Muscle layer of colon (tissue), 2 donors: ENCODE results near the gene MTAP.

ENCODE experiments used
- H3K27ac ChIP-seq: one replicate; pipeline ENCODE4 v1.7.0; 2013; ENCODE audit warnings: low read depth, mild to moderate bottlenecking, low read length, moderate library complexity
- H3K27me3 ChIP-seq, 2 donors: one replicate each; pipeline ENCODE4 v1.7.0; 2013; ENCODE audit warnings: low read length in 2 of 2, mild to moderate bottlenecking in 2 of 2; ENCODE audit not compliant: insufficient read depth in 2 of 2, control insufficient read depth in 1 of 2
- H3K36me3 ChIP-seq: one replicate; pipeline ENCODE4 v1.7.0; 2013; ENCODE audit warnings: mild to moderate bottlenecking, low read length; ENCODE audit not compliant: insufficient read depth
- H3K4me1 ChIP-seq: one replicate; pipeline ENCODE4 v1.7.0; 2013; ENCODE audit warnings: mild to moderate bottlenecking, low read length; ENCODE audit not compliant: insufficient read depth
- H3K4me3 ChIP-seq, 2 donors: one replicate each; pipeline ENCODE4 v1.7.0; 2013; ENCODE audit warnings: low read length in 2 of 2, low read depth in 1 of 2, mild to moderate bottlenecking in 1 of 2, moderate library complexity in 1 of 2
- H3K9ac ChIP-seq: one replicate; pipeline ENCODE4 v1.7.0; 2013; ENCODE audit warnings: low read length
- H3K9me3 ChIP-seq: one replicate; pipeline ENCODE4 v1.7.0; 2013; ENCODE audit warnings: mild to moderate bottlenecking, low read length
- donor health status: abdominal sarcoma.
- donor health status: Adenocarcinoma of cecum.

MTAP gene

DNA sequence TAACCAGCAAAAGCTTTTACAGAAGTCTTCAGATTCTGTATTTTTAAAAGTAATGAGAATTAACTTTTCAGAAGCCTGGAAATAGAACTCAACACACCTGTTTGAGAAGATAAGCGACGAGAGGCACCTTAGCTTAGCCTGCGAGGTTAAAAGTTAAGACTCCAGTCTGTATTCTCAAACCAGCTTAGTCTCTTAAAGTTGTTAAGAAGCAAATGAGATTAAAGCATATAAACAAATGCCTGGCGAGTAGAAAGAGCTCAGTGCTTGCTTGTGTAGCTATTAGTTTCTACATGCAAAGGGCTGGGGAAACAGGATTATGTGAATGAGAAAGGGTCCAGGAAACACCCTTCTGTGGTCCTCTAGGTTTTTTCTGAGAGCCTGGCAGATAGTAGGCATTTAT is 51.7 kb downstream of the MTAP start:
- Histone ChIP-seq H3K36me3 (peaks cover 20% of the 10 kb centered on the region), H3K27ac (no peak overlapping the region), H3K9ac (no peak overlapping the region), H3K27me3 (no peaks in the 10 kb centered on the region), H3K4me1 (no peaks in the 10 kb centered on the region), H3K9me3 (no peaks in the 10 kb centered on the region), H3K4me3 (no peak overlapping the region)

DNA sequence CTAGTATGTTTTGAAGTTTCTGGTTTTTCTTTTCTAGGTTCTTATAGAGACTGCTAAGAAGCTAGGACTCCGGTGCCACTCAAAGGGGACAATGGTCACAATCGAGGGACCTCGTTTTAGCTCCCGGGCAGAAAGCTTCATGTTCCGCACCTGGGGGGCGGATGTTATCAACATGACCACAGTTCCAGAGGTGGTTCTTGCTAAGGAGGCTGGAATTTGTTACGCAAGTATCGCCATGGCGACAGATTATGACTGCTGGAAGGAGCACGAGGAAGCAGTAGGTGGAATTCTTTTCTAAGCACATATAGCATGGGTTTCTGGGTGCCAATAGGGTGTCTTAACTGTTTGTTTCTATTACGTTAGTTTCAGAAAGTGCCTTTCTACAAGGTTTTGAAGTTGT is 52.2 kb downstream of the MTAP start:
- no peaks in the 10 kb centered on the region for H3K4me1 ChIP-seq
- no peak overlapping the region for H3K4me3 ChIP-seq
- no peaks in the 10 kb centered on the region for H3K9me3 ChIP-seq
- peaks cover 25% of the 10 kb centered on the region for H3K36me3 ChIP-seq
- H3K27me3 ChIP-seq = no peaks in the 10 kb centered on the region
- H3K9ac ChIP-seq = no peak overlapping the region
- no peak overlapping the region for H3K27ac ChIP-seq

DNA sequence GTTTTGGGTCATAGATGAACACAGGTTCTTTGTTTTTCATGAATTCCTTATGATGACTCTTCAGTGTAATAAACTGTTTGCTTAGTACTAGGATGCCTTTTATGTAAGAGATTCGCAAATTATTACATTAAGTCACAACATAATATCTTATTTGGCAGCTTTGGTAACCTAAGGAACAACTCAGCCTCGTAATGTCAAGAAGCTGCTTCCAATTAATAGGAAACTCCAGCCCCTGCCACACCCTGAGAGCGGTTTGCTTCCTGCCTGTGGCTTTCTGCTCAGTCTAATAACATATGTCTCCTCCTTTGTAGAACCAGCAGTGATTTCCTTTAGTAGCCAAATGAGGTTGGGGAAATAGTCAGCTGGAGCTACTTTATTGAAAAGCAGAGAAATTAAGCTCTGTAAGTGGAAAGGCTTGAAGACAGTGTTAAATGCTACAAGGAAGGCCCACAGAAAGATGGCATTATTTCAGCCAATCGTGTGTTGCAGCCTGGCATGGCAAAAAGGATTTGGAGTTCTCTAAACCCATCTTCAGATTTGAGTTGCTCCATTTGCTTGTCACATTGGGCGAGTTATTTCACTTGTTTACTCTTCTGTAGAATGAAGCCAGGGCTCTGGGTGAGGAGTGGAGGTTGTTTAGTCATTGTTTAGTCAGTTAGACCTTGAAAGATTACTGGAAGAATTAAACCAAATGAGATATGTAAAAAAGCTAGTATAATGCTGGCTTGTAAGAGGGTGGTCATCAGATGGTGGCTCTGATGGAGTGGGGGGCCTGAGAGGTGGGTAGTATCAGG is 54.1 kb downstream of the MTAP start:
- Histone ChIP-seq H3K27me3 (no peaks in the 10 kb centered on the region), H3K9ac (no peak overlapping the region), H3K4me1 (no peaks in the 10 kb centered on the region), H3K27ac (no peak overlapping the region), H3K9me3 (no peaks in the 10 kb centered on the region), H3K4me3 (no peak overlapping the region), H3K36me3 (peaks cover 33% of the 10 kb centered on the region)

DNA sequence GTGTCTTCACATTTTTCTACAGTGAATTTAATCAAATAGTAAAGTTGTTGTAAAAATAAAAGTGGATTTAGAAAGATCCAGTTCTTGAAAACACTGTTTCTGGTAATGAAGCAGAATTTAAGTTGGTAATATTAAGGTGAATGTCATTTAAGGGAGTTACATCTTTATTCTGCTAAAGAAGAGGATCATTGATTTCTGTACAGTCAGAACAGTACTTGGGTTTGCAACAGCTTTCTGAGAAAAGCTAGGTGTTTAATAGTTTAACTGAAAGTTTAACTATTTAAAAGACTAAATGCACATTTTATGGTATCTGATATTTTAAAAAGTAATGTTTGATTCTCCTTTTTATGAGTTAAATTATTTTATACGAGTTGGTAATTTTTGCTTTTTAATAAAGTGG is 60.4 kb downstream of the MTAP start:
- H3K4me3 ChIP-seq = no peak overlapping the region
- no peak overlapping the region for H3K27ac ChIP-seq
- H3K9ac ChIP-seq = no peak overlapping the region
- no peaks in the 10 kb centered on the region for H3K27me3 ChIP-seq
- peaks cover 38% of the 10 kb centered on the region for H3K36me3 ChIP-seq
- H3K9me3 ChIP-seq = no peaks in the 10 kb centered on the region
- H3K4me1 ChIP-seq = no peaks in the 10 kb centered on the region

DNA sequence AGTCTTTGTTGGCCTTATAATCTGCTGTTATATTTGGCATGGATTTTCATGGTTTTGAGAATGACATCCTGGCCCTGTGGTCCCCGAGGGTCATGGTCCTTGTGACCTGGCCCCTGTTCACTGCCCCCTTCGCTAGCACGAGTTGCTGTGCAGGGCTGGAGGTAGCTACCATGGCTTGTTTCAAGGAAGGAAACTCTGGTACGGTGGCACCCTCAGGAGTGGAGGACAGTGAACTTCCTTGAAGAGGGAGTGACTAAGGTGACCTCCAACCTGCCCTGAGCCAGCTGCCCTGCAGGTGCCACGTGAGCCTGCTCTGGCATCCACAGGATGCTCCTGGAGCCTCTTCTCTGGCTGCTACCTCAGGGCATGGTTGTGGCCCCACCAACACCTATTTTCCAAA is 62.1 kb downstream of the MTAP start:
- Histone ChIP-seq H3K27ac (no peak overlapping the region), H3K4me3 (no peak overlapping the region), H3K9me3 (no peaks in the 10 kb centered on the region), H3K36me3 (peaks cover 26% of the 10 kb centered on the region), H3K27me3 (no peaks in the 10 kb centered on the region), H3K4me1 (no peaks in the 10 kb centered on the region), H3K9ac (no peak overlapping the region)

DNA sequence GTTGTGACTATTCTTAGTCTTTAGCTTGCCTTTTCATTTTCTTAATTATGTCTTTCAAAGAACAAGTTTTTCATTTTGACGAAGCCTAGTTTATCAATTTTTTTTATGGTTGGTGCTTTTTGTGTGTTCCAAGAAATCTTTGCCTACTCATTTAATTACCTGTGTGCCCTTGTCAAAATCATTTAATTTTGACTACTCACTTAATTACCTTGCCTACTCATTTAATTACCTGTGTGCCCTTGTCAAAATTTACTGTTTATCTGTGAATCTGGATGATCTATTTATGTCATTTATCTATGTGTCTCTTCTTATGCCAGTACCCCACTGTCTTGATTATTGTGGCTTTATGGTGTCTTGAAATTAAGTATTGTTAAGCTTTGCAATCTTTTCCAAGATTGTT is 63.9 kb downstream of the MTAP start:
- H3K9ac ChIP-seq = no peak overlapping the region
- no peaks in the 10 kb centered on the region for H3K9me3 ChIP-seq
- H3K4me3 ChIP-seq = no peak overlapping the region
- no peaks in the 10 kb centered on the region for H3K4me1 ChIP-seq
- no peak overlapping the region for H3K27ac ChIP-seq
- H3K27me3 ChIP-seq = no peaks in the 10 kb centered on the region
- H3K36me3 ChIP-seq = peaks cover 19% of the 10 kb centered on the region

DNA sequence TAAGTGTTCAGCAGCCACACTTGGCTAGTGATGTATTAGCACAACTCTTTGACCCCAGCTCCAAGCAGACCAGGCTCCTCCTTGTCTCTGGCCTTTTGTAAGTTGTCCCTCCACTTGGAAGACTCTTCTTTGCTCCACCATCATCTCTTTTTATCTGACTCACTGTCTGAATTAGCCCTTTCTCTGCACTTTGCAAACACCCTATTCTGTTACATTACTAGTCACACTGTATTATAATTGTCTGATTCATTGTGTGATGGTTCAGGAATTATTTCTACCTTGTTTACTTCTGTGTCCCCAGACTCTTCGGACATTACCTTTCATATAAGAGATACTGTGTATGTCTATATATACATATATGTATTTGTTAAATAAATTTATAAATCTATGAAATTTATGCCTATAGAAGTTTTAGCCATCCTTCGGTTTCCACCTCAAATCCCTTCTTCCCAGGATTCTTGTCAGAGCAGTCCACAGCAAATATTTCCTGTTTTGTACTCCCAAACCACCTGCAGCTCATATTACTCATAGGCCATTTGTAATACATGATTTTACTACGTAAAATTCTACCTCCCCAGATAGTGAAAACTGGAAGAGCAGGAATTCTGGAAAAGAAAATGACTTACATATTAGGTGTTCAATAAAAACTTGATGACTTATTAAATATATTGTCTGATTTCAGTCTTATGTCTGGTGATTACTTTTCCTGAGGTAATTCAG is 69.0 kb downstream of the MTAP start:
- no peak overlapping the region for H3K4me3 ChIP-seq

DNA sequence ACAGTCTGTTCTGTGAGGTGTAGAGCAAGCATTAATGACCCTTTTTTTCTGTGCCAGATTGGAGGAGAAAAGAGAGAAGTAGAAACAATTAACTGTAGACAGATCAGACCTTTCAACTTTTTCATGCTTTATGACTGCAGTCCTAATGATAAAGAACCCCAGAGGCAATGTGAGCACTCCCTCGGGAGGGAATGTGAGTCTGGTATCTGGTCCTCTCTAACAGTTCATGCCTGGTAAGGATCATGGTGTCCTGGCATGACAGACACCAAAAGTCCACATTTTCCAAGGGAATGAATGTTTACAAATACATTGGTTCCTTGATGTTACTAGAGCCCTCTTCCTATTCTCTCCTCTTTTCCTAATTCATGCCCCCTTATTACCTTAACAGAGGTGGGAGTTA is 70.3 kb downstream of the MTAP start:
- Histone ChIP-seq H3K9ac (no peak overlapping the region), H3K9me3 (no peaks in the 10 kb centered on the region), H3K27me3 (no peaks in the 10 kb centered on the region), H3K36me3 (no peaks in the 10 kb centered on the region), H3K4me1 (no peaks in the 10 kb centered on the region), H3K4me3 (no peak overlapping the region), H3K27ac (no peak overlapping the region)

More for the DNA sequence above, 69.0 kb downstream of the MTAP start:
- H3K27me3 ChIP-seq = no peaks in the 10 kb centered on the region
- no peak overlapping the region for H3K27ac ChIP-seq
- H3K36me3 ChIP-seq = no peaks in the 10 kb centered on the region
- no peaks in the 10 kb centered on the region for H3K9me3 ChIP-seq
- H3K4me1 ChIP-seq = no peaks in the 10 kb centered on the region
- no peak overlapping the region for H3K9ac ChIP-seq

DNA sequence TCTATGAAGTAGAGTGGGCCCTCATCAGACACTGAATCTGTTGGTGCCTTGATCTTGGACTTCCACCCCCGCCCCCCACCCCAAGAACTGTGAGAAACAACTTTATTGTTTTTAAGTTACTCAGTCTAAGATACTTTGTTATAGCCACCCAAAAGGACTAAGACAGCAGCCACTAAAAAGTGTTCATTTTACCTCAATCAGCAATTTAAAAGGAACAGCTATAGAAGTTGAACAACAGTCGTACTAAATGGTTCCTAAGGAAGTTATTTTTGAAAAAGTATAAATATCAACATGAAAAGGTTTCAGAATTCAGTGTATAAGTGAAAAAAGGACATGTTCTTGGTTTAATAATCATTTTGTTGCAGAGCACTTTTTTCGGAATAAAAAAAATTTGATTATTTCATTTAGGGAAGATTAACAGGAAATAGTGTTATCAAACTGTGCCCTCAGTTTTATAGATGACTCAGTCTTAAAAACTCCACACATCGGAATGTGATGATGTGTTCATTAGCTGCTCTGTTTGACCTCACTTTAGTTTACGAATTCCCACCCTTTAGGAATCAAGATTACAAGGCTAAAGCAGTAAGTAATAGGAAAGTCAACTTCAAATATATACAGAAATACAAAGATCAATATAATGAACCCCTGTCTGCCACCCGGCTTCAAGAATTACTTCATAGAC is 71.2 kb downstream of the MTAP start:
- no peaks in the 10 kb centered on the region for H3K4me1 ChIP-seq
- H3K4me3 ChIP-seq = no peak overlapping the region
- no peaks in the 10 kb centered on the region for H3K36me3 ChIP-seq
- no peak overlapping the region for H3K27ac ChIP-seq
- no peaks in the 10 kb centered on the region for H3K9me3 ChIP-seq
- no peak overlapping the region for H3K9ac ChIP-seq
- H3K27me3 ChIP-seq = no peaks in the 10 kb centered on the region

DNA sequence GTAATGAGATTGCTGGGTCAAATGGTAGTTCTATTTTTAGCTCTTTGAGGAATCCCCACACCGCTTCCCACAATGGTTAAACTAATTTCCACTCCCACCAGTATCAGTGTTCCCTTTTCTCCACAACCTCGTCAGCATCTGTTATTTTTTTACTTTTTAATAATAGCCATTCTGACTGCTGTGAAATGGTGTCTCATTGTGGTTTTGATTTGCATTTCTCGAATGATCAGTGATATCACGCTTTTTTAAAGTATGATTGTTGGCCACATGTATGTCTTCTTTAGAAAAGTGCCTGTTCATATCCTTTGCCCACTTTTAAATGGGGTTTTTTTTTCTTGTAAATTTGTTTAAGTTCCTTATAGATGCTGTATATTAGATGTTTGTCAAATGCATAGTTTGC is 73.5 kb downstream of the MTAP start:
- H3K4me1 ChIP-seq = no peaks in the 10 kb centered on the region
- no peaks in the 10 kb centered on the region for H3K27me3 ChIP-seq
- H3K9me3 ChIP-seq = no peaks in the 10 kb centered on the region

DNA sequence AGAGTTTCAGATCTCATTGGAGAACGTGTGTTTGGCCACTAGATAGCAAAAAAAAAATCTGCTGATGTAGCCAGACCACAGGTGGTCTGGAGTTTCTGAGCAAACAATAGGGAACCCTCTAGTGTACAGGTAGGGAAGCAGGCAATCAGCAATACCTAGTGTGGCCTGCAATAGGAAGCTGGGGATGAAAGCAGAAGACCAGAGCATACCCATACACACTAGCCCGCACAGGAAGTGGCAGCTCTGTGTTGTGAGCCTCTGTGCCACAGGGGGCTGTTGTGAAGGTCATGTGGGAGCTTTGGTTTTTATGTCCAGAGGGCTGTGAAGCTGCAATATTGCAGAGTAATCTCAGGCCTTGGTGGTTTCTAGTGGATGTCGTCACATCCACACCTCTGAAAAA is 81.2 kb downstream of the MTAP start:
- no peaks in the 10 kb centered on the region for H3K9me3 ChIP-seq
- no peaks in the 10 kb centered on the region for H3K36me3 ChIP-seq
- H3K9ac ChIP-seq = no peak overlapping the region
- no peak overlapping the region for H3K27ac ChIP-seq
- no peak overlapping the region for H3K4me3 ChIP-seq
- no peaks in the 10 kb centered on the region for H3K27me3 ChIP-seq
- no peaks in the 10 kb centered on the region for H3K4me1 ChIP-seq

More for the DNA sequence above, 73.5 kb downstream of the MTAP start:
- no peak overlapping the region for H3K4me3 ChIP-seq
- H3K27ac ChIP-seq = no peak overlapping the region
- H3K36me3 ChIP-seq = no peaks in the 10 kb centered on the region
- no peak overlapping the region for H3K9ac ChIP-seq
